Measurements from ENCODE around the gene RBM42. TPM values are rescaled to one million over a fixed set of nuclear protein-coding genes. Genes with fewer than 3 reads are reported as not detected.
"Not testable (repeated sequence)": the region's sequence is repeated elsewhere in the genome, so short reads cannot be mapped to it uniquely, and the experiment has no call there.

RBM42 gene, protein sequence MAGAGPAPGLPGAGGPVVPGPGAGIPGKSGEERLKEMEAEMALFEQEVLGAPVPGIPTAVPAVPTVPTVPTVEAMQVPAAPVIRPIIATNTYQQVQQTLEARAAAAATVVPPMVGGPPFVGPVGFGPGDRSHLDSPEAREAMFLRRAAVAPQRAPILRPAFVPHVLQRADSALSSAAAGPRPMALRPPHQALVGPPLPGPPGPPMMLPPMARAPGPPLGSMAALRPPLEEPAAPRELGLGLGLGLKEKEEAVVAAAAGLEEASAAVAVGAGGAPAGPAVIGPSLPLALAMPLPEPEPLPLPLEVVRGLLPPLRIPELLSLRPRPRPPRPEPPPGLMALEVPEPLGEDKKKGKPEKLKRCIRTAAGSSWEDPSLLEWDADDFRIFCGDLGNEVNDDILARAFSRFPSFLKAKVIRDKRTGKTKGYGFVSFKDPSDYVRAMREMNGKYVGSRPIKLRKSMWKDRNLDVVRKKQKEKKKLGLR
- 10 to 100 TPM; 54.6 to 65.5 (median 55.0) TPM for polyA plus RNA-seq (ENCODE audit: insufficient read length in 3 of 3)

DNA sequence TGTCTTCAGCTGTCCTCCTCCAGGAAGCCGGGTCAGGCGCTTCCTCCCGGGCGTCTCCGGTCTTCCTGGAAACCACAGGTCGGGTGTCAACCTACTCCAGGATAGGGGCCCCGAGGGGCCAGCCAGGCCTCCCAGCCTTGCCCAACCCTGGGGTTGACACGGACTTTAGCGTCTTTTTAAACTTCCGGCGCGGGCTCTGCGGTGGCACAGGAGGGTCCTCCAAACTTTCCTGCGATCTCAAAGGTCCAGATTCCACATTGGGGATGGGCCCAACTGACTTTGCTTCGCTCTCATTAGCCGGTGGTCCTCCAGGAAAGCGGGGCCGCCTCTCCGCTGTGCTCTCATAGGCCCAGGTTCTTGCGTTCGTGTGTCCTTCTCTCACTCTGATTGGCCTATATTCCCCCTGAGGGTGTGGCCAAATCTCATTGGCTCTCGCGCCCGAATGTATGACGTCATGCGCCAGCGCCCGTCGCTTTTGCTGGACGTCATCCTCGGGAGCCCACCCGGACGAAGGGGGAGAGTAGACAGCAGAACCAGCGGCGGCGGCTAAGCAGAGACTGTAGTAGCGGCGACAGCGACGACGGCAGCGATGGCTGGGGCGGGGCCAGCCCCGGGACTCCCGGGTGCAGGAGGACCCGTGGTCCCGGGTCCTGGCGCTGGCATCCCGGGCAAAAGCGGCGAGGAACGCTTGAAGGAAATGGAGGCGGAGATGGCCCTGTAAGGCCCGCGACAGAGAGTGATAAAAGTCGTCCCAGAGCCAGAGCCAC lies at the start of gene RBM42:
TSS of gene RBM42 (plus strand) at position 472 of the 767 bp plus-strand sequence. CDS start at position 590, 118 bp downstream.
- DNase-seq (ENCODE audit: low read depth in 3 of 3, low spot score in 2 of 3), result peak; percentile 98 to 99 (median 99)

DNA sequence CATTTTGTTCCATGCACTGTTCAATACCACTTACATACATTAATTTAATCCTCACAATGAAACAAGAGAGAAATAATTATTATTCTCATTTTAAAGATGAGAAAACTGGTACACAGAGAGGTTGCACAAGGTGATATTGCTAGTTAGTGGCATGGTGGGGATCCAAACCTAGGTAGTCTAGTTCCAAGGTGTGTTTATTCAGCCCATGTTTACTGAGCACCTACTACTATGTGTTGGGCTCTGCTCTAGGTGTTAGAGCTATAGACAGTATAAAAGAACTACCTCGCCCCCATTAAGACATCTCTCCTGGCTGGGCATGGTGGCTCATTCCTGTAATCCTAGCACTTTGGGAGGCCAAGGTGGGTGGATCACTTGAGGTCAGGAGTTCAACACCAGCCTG lies 46.1 kb upstream of the RBM42 start:
- no peak for DNase-seq (ENCODE audit: low read depth in 3 of 3, low spot score in 2 of 3)

DNA sequence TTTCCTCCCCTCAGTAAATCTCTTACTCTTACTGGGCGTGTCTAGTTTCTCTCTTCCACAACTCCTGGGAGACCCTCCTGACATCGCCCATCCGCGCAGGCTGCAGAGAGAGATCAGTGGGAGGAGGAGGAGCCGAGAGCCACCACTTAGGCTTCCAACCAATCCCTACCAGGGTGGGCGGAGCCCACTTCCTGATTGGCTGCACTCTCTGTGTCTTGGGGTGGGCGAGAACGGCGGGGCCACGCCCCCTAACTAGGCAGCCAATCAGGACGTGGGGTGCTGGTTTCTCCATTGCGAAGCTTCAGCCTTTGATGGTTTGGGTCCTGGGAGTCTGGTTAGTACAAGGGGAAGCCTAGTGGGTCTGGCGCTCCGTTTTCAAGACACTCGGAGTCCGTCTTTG lies 43.0 kb upstream of the RBM42 start, which contains the start of gene PMIS2:
TSS of gene PMIS2 (plus strand) at position 326 of the 400 bp plus-strand sequence. CDS start 87 bp downstream, outside the sequence.
- DNase-seq (ENCODE audit: low read depth in 3 of 3, low spot score in 2 of 3), result no peak

DNA sequence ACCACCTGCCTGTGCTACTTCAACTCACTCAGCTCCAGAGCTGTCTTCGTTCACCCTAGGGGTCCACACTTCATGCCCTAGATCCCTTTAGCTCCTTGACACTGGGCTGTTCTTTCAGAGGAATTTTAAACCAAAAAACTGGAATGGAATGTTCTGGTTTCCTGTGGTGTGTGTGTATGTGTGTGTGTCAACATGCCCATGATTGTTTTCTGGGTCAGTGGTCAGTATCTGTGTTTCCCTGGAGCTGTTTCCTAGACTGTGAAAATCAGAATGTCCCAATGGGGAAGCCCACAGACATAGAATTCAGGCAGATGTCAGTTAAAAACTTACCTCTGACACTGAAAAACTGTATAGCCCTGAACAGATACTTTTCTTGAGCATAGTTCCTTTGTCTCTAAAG lies 41.5 kb upstream of the RBM42 start:
- no peak for DNase-seq (ENCODE audit: low read depth in 3 of 3, low spot score in 2 of 3)

DNA sequence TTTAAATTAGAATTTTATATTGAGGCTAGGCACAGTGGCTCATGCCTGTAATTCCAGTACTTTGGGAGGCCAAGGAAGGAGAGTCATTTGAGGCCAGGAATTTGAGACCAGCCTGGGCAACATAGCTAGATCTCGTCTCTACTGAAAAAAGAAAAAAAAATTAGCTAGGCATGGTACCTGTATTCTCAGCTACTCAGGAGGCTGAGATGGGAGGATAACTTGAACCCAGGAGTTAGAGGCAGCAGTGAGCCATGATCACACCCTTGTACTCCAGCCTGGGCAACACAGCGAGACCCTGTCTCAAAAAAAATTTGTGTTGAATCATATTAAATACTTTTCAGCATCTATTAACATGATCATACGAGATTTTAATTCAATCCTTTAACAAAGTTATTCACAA lies 38.0 kb upstream of the RBM42 start:
- no peak for DNase-seq (ENCODE audit: low read depth in 3 of 3, low spot score in 2 of 3)

DNA sequence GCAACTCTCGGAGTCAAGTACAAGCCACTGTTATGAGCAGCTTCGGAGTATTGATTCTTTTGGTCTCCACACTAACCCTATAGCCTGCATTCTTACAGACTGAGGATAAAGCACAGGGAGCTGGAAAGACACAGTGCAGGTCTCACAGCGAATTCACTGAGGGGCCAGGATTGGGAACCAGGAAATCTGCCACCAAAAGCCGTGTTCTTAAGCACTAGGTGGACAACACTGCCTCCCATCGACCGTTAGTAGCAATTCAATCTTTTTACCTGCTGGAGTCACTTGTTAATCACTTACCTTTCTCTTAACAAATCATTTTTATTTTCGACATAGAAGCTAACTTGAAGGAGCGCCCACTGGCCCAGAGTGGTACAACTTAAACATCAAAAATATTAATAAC lies 36.6 kb upstream of the RBM42 start:
- peak in 2 of 3 donors; percentile 27 to 31 for DNase-seq (ENCODE audit: low read depth in 3 of 3, low spot score in 2 of 3)

DNA sequence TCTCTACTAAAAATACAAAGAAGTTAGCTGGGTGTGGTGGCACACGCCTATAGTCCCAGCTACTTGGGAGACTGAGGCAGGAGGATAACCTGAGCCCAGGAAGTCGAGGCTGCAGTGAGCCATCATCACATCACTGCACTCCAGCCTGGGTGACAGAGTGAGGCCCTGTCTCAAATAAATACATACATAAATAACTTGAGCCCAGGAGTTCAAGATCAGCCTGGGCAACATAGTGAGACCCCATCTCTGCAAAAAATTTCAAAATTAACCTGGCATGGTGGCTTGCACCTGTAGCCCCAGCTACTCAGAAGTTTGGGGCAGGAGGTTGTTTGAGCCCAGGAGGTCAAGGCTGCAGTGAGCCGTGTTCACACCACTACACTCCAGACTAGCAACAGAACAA lies 33.8 kb upstream of the RBM42 start:
- DNase-seq (ENCODE audit: low read depth in 3 of 3, low spot score in 2 of 3), result not testable (repeated sequence)

DNA sequence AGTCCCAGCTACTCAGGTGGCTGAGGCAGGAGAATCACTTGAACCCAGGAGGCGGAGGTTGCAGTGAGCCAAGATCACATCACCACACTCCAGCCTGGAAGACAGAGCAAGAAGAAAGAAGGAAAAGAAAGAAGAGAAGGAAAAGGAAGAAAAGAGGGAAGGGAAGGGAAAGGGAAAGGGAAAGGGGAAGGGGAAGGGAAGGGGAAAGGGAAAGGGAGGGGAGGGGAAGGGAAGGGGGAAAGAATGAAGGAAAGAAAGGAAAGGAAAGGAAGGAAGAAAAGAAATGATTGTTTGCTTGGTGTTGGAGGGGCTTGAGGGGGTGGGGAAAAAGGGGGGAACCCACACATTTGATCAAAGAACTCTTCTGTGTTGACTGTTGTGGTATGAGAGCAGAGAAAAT lies 32.9 kb upstream of the RBM42 start:
- DNase-seq (ENCODE audit: low read depth in 3 of 3, low spot score in 2 of 3), result no peak

DNA sequence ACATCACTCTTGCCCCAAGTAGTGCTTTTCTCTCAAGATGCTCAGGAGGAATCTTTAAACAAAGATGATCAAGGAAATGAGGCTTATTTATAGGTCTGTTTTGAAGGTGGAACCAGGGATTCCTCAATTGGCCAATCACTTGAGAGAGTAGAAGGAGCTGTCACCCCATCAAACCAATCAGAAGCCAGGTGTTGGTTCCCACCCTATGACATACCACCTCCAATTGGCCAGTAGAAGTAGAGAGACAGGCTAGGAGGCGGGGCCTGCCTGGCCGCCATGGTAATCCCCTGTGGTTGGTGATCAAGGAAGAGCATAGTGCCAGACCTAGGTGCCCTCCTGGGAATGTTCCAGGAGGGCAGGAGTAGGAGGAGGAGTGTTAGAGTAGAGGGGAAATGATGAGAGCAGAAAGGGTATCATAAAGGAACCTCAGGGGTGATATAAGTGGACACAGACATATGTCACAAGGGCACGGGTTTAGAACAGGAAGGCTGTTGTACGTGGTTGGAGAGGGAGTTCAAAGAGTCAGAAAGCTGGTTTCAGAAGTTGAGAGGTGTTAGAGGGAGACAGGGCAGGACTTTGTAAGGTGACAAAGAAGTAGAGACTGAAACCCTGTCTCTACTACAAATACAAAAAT lies 32.4 kb upstream of the RBM42 start:
- DNase-seq (ENCODE audit: low read depth in 3 of 3, low spot score in 2 of 3), result no peak

DNA sequence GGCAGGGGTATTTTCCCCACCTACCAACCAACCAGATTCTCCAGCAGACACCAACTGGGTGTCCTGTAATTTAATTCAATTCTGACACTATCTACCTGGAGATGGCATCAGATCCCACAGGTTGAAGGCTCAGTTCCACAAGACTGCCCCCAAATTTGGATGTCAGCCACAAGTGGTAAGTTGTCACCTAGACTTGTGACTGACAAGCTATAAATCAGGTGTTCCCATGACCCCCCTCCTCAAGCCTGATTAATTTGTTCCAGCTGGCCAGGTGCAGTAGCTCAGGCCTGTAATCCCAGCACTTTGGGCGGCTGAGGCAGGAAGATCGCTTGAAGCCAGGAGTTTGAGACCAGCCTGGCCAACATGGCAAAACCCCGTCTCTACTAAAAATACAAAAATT lies 26.9 kb upstream of the RBM42 start:
- no peak for DNase-seq (ENCODE audit: low read depth in 3 of 3, low spot score in 2 of 3)

DNA sequence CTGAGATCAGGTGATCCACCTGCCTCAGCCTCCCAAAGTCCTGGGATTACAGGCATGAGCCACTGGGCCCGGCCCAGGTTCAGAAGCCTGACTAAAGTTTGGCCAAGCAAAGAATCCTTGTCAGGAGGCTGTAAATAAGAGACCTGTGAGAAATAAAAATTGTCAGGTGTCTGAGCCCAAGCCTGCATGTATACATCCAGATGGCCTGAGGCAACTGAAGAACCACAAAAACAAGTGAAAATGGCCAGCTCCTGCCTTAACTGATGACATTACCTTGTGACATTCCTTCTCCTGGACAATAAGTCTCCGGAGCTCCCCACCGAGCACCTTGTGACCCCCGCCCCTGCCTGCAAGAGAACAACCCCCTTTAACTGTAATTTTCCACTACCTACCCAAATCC lies 24.4 kb upstream of the RBM42 start:
- DNase-seq (ENCODE audit: low read depth in 3 of 3, low spot score in 2 of 3), result not testable (repeated sequence)

DNA sequence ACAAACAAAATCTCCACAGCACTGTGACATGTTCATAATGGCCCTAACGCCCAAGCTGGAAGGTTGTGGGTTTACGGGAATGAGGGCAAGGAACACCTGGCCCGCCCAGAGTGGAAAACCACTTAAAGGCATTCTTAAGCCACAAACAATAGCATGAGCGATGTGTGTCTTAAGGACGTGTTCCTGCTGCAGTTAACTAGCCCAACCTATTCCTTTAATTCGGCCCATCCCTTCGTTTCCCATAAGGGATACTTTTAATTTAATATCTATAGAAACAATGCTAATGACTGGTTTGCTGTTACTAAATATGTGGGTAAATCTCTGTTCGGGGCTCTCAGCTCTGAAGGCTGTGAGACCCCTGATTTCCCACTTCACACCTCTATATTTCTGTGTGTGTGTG lies 21.7 kb upstream of the RBM42 start:
- DNase-seq (ENCODE audit: low read depth in 3 of 3, low spot score in 2 of 3), result not testable (repeated sequence)

DNA sequence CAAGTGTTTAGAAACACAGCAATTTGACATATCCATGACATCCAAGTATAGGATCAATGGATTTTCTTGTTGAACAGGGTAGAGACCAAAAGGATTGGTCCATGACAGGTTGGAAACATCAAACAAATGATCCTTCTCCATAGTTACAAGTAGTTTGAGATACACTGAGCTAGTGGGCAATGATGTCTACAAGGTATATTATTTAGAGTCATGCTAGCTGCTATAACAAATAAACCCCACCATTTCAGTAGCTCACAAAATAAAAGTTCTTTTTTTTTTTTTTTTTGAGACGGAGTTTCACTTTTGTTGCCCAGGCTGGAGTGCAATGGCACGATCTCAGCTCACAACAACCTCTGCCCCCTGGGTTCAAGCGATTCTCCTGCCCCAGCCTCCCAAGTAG lies 21.2 kb upstream of the RBM42 start:
- DNase-seq (ENCODE audit: low read depth in 3 of 3, low spot score in 2 of 3), result no peak

DNA sequence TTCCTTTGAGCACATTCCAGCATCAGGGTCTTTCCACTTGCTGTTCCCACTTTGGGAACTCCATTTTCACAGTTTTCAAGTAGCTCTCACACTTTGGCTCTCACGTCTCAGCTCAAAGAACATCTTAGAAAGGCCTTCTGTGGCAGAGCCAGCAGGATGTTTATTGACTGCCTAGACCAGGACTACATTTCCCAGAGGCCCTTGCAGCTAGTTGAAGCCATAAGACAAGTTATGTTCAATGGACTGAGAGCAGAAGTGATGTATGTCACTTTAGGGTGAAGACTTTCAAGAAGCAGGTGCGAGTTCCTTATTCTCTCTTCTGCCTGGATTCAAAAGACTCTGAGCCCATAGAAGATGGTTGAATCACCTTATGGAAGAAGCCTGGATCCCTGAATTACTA lies 20.6 kb upstream of the RBM42 start:
- no peak for DNase-seq (ENCODE audit: low read depth in 3 of 3, low spot score in 2 of 3)

DNA sequence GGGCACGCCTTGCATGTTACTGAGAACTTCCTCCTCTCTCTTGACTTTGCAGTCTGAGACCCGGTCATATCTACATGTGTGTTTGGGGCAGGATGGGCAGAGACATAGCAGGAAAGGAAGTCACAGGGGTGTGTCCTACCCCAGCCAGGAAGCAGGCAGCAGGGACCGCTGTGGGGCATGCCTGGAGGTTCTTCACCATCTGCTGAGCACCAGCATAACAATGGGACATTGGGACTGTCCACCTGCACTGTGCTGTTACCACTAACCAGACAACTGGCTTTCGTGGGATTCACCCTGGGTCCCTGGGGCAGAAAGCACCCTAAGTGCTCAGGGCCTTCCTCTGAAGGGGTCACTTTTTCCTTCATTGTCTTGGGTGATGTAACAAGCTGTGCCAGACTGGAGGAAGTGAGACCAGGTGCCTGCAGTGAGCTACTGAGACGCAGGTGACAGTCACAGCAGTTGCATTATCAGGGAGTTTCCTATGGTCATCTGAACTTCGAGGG lies 18.9 kb upstream of the RBM42 start:
- no peak for DNase-seq (ENCODE audit: low read depth in 3 of 3, low spot score in 2 of 3)

DNA sequence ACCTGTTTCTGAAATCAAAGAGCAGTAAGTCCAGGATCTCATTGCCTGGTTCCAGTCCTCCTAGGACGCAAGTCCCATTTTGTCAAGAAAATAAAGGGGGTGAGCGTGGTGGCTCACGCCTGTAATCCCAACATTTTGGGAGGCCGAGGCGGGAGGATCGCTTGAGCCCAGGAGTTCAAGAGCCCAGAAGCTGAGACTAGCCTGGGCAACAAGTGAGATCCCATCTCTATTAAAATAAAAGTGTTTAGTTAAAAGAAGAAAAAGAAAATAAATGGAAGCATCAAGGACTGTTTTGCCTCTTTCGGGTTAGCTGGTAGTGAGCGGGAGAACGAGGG lies 16.6 kb upstream of the RBM42 start:
- DNase-seq (ENCODE audit: low read depth in 3 of 3, low spot score in 2 of 3), result no peak

DNA sequence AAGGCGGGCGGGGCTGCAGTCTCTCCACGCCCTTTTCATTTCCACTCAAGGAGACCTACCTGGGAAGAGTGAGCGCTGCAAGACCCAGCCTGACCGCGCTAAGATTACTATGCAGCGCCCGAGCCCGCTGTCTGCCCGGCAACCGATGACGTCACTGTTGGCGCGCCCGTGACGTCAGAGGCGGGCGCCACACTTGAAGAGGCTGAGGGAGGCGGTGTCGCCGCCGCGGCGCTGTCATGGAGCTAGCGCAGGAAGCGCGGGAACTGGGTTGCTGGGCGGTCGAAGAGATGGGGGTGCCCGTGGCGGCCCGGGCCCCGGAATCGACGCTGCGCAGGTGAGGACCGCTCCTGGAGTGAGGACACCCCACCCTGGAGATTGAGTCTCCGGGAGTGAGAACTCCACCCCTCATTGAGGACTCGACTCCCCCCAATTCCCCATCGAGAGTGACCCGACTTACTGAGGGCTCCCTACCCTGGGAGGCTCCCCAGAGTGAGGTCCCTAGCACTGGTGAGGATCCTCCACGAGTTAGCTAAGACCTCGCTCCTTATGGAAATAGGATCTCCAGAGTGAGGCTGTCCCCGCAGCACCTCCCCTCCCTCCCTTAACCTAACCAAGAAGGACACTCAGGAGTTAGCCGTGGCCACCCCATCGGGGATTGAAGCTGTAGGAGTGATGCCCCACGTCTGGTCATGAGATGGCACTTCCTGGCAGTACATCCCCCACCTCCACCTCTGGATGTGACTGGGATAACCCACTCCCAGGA lies 16.1 kb upstream of the RBM42 start, which contains the start of gene HAUS5:
TSS of gene HAUS5 (plus strand) at position 177 of the 763 bp plus-strand sequence. CDS start at position 237, 60 bp downstream.
- DNase-seq (ENCODE audit: low read depth in 3 of 3, low spot score in 2 of 3), result peak; percentile 77 to 91 (median 87)

DNA sequence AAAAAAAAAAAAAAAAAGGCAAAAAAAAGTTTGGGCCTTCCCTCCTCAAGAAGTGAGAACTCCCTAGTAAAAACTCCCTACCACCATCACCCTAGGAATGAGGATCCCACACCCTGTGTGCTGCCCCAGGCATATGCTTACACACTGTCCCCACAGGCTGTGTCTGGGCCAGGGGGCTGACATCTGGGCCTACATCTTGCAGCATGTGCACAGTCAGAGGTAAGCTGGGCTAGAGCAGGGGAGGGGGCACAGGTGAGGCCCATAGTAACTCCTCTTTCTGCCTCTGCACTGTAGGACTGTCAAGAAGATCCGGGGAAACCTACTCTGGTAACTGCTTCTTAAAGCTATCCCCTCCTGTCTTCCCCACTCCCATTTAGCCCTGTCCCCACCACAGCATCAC lies 15.3 kb upstream of the RBM42 start:
- DNase-seq (ENCODE audit: low read depth in 3 of 3, low spot score in 2 of 3), result no peak

DNA sequence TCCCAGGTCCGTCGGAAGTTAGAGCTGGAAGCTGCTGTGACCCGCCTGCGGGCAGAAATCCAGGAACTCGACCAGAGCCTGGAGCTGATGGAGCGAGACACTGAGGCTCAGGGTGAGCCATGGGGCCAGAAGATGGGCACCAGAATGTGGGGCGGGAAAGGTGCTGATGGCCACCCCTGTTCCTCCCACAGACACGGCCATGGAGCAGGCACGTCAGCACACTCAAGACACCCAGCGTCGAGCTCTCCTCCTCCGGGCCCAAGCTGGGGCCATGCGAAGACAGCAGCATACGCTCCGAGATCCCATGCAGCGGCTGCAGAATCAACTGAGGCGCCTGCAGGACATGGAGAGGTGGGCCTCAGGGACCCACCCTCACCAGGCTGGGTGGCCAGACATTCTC lies 13.8 kb upstream of the RBM42 start:
- no peak for DNase-seq (ENCODE audit: low read depth in 3 of 3, low spot score in 2 of 3)

DNA sequence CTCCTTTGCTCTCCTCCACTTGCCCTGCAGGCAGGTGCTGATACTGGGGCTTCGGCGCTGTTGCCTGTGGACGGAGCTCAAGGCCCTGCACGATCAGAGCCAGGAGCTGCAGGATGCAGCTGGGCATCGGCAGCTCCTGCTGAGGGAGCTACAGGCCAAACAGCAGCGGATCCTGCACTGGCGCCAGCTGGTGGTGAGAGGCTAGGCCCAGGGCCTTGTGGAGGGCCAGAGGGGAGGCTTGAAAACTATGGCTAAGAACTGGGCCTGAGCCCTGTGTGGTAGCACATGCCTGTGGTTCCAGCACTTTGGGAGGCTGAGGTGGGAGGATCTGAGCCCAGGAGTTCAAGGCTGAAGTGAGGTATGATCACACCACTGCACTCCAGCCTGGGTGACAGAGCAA lies 10.0 kb upstream of the RBM42 start:
- DNase-seq (ENCODE audit: low read depth in 3 of 3, low spot score in 2 of 3), result no peak
